B cell (primary cell): Measurements from ENCODE around the gene ADAMTSL2. TPM values are rescaled to one million over a fixed set of nuclear protein-coding genes. Genes with fewer than 3 reads are reported as not detected.

ENCODE experiments used
- ATAC-seq: fragments of 200-7000 bp; cut with Tn5 transposase; one replicate; pipeline ENCODE4 v1.10.0; 2021; ENCODE audit warnings: low read depth, mild to moderate bottlenecking, moderate number of reproducible peaks, moderate library complexity
- CTCF ChIA-PET: fragments of 350-600 bp; sonication (Branson Sonifier 250); formaldehyde crosslinking; loops from one replicate; lab custom pipeline; 2021; ENCODE audit warnings: antibody characterized with exemption, inconsistent platforms; lab: Charles Lee
- POLR2A ChIA-PET: fragments of 350-600 bp; sonication (Branson Sonifier 250); formaldehyde crosslinking; loops from one replicate; lab custom pipeline; 2021; ENCODE audit warnings: antibody characterized with exemption; lab: Charles Lee
- DNase-seq: peaks from one replicate; pipeline ENCODE4 v3.0.0; 2013
- H2AFZ ChIP-seq: 2 replicates; pipeline ENCODE4 v1.6.1; 2012; ENCODE audit warnings: mild to moderate bottlenecking, low read depth, low read length; ENCODE audit not compliant: insufficient read depth, poor library complexity, severe bottlenecking
- H3K27ac ChIP-seq, 2 donors: 1 replicate in 1 of 2; 2 replicates in 1 of 2; pipeline ENCODE4 v1.5.1; 2012 to 2013; ENCODE audit warnings: low read length in 2 of 2, mild to moderate bottlenecking in 2 of 2, moderate library complexity in 1 of 2
- H3K27me3 ChIP-seq, 4 experiments: fragments of 200-600 bp in 1 of 4; sonication (generic) in 1 of 4; replicated peaks in 1 of 4; 1 replicate in 2 of 4; 2 replicates in 2 of 4; pipeline versions ENCODE4 v1.6.1 to v1.7.0; 2013 to 2016; ENCODE audit warnings: low read length in 3 of 4, mild to moderate bottlenecking in 2 of 4, mixed read lengths in 1 of 4, moderate library complexity in 1 of 4; ENCODE audit not compliant: insufficient read depth in 4 of 4, control insufficient read depth in 3 of 4; ENCODE audit errors: control extremely low read depth in 1 of 4
- H3K36me3 ChIP-seq, 2 experiments: replicated peaks in 1 of 2; 1 replicate in 1 of 2; 2 replicates in 1 of 2; pipeline versions ENCODE4 v1.6.1 to v1.7.1; 2013; ENCODE audit warnings: low read length in 1 of 2; ENCODE audit not compliant: insufficient read depth in 2 of 2, control insufficient read depth in 1 of 2; ENCODE audit errors: control extremely low read depth in 1 of 2, extremely low read depth in 1 of 2
- H3K4me1 ChIP-seq, 2 donors: fragments of 200-600 bp in 1 of 2; sonication (generic) in 1 of 2; 1 replicate in 1 of 2; 2 replicates in 1 of 2; pipeline versions ENCODE4 v1.5.1 to v1.6.1; 2013 to 2017; ENCODE audit warnings: low read length in 2 of 2; ENCODE audit not compliant: control insufficient read depth in 2 of 2, insufficient read depth in 2 of 2
- H3K4me2 ChIP-seq: replicated peaks from 2 replicates; pipeline ENCODE3; 2012; ENCODE audit warnings: mild to moderate bottlenecking, low read depth, low read length; ENCODE audit not compliant: poor library complexity, severe bottlenecking
- H3K4me3 ChIP-seq, 5 experiments: fragments of 200-600 bp in 1 of 5; sonication (generic) in 1 of 5; 1 replicate in 3 of 5; 2 replicates in 2 of 5; pipeline versions ENCODE4 v1.5.1 to v1.7.0; 2011 to 2016; ENCODE audit warnings: low read length in 4 of 5, mild to moderate bottlenecking in 4 of 5, low read depth in 2 of 5, control low read depth in 1 of 5, moderate library complexity in 1 of 5; ENCODE audit not compliant: insufficient read depth in 1 of 5; ENCODE audit errors: control extremely low read depth in 1 of 5, extremely low read depth in 1 of 5
- H3K79me2 ChIP-seq: fragments of 200-600 bp; sonication (generic); one replicate; pipeline ENCODE4 v1.6.0; 2016; ENCODE audit warnings: low read length; ENCODE audit not compliant: control insufficient read depth, insufficient read depth
- H3K9ac ChIP-seq: fragments of 200-600 bp; sonication (generic); 2 replicates; pipeline ENCODE4 v1.6.1; 2017; ENCODE audit warnings: mild to moderate bottlenecking, low read length, moderate library complexity
- H3K9me3 ChIP-seq, 3 donors: one replicate each; pipeline versions ENCODE4 v1.6.1 to v1.7.1; 2013; ENCODE audit warnings: low read length in 2 of 3; ENCODE audit not compliant: control insufficient read depth in 2 of 3, insufficient read depth in 1 of 3; ENCODE audit errors: control extremely low read depth in 1 of 3
- H4K20me1 ChIP-seq: 2 replicates; pipeline ENCODE4 v1.6.0; 2012; ENCODE audit warnings: mild to moderate bottlenecking, low read length; ENCODE audit not compliant: insufficient read depth, control insufficient read depth, poor library complexity, severe bottlenecking
- H3K27ac Mint-ChIP-seq: one replicate; pipeline ENCODE4 v1.8.0; 2021; ENCODE audit warnings: mixed read lengths
- H3K27me3 Mint-ChIP-seq: one replicate; pipeline ENCODE4 v1.8.0; 2021; ENCODE audit warnings: mixed read lengths
- H3K4me1 Mint-ChIP-seq: one replicate; pipeline ENCODE4 v1.8.0; 2021; ENCODE audit warnings: mixed read lengths
- H3K4me3 Mint-ChIP-seq: one replicate; pipeline ENCODE4 v1.8.0; 2021; ENCODE audit warnings: mixed read lengths
- H3K9me3 Mint-ChIP-seq: one replicate; pipeline ENCODE4 v1.8.0; 2022; ENCODE audit warnings: mixed read lengths; ENCODE audit not compliant: insufficient read depth
- CTCF ChIP-seq: fragments of 200-600 bp; IDR thresholded peaks from one replicate; pipeline ENCODE4 v1.8.0; 2022; ENCODE audit warnings: antibody characterized with exemption, mild to moderate bottlenecking
- EZH2 ChIP-seq: IDR thresholded peaks from 2 replicates; pipeline ENCODE4 v1.6.1; 2012; ENCODE audit warnings: borderline replicate concordance, low read depth, mild to moderate bottlenecking, moderate library complexity, low read length; ENCODE audit not compliant: insufficient read depth, poor library complexity, severe bottlenecking
- WGBS: methylation state at CpG from one replicate; pipeline ENCODE4 v1.1.5; 2013; ENCODE audit warnings: missing lambda C conversion rate; ENCODE audit not compliant: insufficient coverage; 5-methylcytosine and 5-hydroxymethylcytosine counted together
- intact Hi-C: fragments of 100-400 bp; cut with micrococcal nuclease; formaldehyde crosslinking; loops from one replicate; pipeline ENCODE4 v1.10.0; 2022
- polyA plus RNA-seq: library from polyadenylated mRNA; depleted of rRNA; stranded (reverse); fragments of >200 nt; gene quantifications from 2 replicates; pipeline ENCODE4 v1.2.3, GENCODE V29; 2012
- total RNA-seq, 2 donors: library from RNA; stranded (reverse); fragments of 120-200 nt in 1 of 2; gene quantifications; 1 replicate in 1 of 2; 2 replicates in 1 of 2; pipeline versions ENCODE4 v1.2.3 to v1.2.4, GENCODE V29; 2013 to 2022

The ADAMTSL2 gene
- total and polyA plus RNA-seq, 2 donors (not counting 1 experiment from before 2014, with no cell fraction given): 0.03 TPM; not detected in 1

- Histone ChIP-seq H3K4me3 (no peak overlapping the region), H3K4me1 (peaks cover 0 to 4% of the 10 kb centered on the region in 2 donors), H3K9me3 (peaks cover 0 to 5% (median 0%) of the 10 kb centered on the region in 3 donors), H2AFZ (no peak overlapping the region), H3K9ac (no peak overlapping the region), H4K20me1 (no peaks in the 10 kb centered on the region), H3K36me3 (no peaks in the 10 kb centered on the region), H3K27ac (no peak overlapping the region), H3K27me3 (peaks cover 0 to 9% (median 1%) of the 10 kb centered on the region in 4 experiments), H3K79me2 (no peaks in the 10 kb centered on the region), H3K4me2 (no peak overlapping the region)
- peaks cover 14% of the 10 kb centered on the region for H3K27me3 Mint-ChIP-seq
- no peak for TF ChIP-seq EZH2
- no peak for TF ChIP-seq CTCF
- H3K4me1 Mint-ChIP-seq: no peaks in the 10 kb centered on the region
- CTCF ChIA-PET: no interaction called here
- no peaks in the 10 kb centered on the region for H3K9me3 Mint-ChIP-seq
- POLR2A ChIA-PET: no interaction called here
- H3K4me3 Mint-ChIP-seq: no peak overlapping the region
- H3K27ac Mint-ChIP-seq: no peak overlapping the region
- DNase-seq: no peak
- WGBS: 91% methylated on average over 26 of the region's 27 CpGs
- intact Hi-C loops: no loop called here
- ATAC-seq: no peak
Measured at GRCh38 chr9:133510926-133511505, 23.5 kb upstream of the ADAMTSL2 start.

- Histone ChIP-seq H3K79me2 (no peaks in the 10 kb centered on the region), H3K27me3 (peaks cover 0 to 13% (median 1%) of the 10 kb centered on the region in 4 experiments), H3K4me3 (no peak overlapping the region), H3K4me2 (no peak overlapping the region), H4K20me1 (no peaks in the 10 kb centered on the region), H3K4me1 (peaks cover 0 to 4% of the 10 kb centered on the region in 2 donors), H3K9me3 (peaks cover 0 to 5% (median 0%) of the 10 kb centered on the region in 3 donors), H3K27ac (no peak overlapping the region), H3K36me3 (no peaks in the 10 kb centered on the region), H3K9ac (no peak overlapping the region), H2AFZ (no peak overlapping the region)
- intact Hi-C loops: no loop called here
- no peak for ATAC-seq
- H3K9me3 Mint-ChIP-seq: no peaks in the 10 kb centered on the region
- H3K4me3 Mint-ChIP-seq: no peak overlapping the region
- WGBS: 87% methylated on average over 10 of the region's 10 CpGs
- no peaks in the 10 kb centered on the region for H3K4me1 Mint-ChIP-seq
- POLR2A ChIA-PET: no interaction called here
- H3K27me3 Mint-ChIP-seq: peaks cover 14% of the 10 kb centered on the region
- CTCF ChIA-PET: no interaction called here
- H3K27ac Mint-ChIP-seq: no peak overlapping the region
- TF ChIP-seq EZH2 (no peak), CTCF (no peak)
- no peak for DNase-seq
Measured at GRCh38 chr9:133511607-133512006, 22.9 kb upstream of the ADAMTSL2 start.
